Thyroid gland (tissue), 4 donors: ENCODE measurements around the gene CSTPP1.

Source experiments
- POLR2A ChIP-seq, 2 donors: fragments of 450-650 bp; IDR thresholded peaks; one replicate each; pipeline ENCODE4 v1.6.1; 2017; ENCODE audit warnings: antibody characterized with exemption in 2 of 2, mild to moderate bottlenecking in 2 of 2, moderate library complexity in 1 of 2
- TF ChIP-seq, protein P1 (sequence below), 6 experiments: fragments of 200-600 bp in 3 of 6; fragments of 450-650 bp in 3 of 6; sonication (generic) in 3 of 6; IDR thresholded peaks; one replicate each; pipeline ENCODE4 v1.5.1; 2016 to 2019; ENCODE audit warnings: antibody characterized with exemption in 6 of 6, mild to moderate bottlenecking in 2 of 6, inconsistent platforms in 1 of 6, moderate library complexity in 1 of 6

DNA sequence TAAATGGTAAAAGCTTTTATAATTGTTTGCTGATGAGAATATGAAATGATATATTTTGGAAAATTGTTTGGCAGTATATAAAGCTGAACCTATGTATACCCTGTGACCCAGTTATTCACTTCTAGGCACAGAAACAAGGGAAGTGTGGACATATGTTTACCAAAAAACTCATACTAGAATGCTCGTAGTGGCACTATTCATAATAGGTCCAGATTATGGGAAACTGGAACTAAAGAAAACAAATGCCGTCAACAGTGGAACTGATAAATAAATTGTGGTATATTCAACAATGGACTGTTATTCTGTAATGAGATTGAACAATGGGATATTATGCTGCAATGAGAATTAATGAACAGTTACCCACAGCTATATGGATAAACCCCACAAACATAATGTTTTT, 32.8 kb downstream of the CSTPP1 start:
- no peak for TF ChIP-seq POLR2A (IDR thresholded peaks at IDR 0.05)
- TF ChIP-seq, protein P1, sequence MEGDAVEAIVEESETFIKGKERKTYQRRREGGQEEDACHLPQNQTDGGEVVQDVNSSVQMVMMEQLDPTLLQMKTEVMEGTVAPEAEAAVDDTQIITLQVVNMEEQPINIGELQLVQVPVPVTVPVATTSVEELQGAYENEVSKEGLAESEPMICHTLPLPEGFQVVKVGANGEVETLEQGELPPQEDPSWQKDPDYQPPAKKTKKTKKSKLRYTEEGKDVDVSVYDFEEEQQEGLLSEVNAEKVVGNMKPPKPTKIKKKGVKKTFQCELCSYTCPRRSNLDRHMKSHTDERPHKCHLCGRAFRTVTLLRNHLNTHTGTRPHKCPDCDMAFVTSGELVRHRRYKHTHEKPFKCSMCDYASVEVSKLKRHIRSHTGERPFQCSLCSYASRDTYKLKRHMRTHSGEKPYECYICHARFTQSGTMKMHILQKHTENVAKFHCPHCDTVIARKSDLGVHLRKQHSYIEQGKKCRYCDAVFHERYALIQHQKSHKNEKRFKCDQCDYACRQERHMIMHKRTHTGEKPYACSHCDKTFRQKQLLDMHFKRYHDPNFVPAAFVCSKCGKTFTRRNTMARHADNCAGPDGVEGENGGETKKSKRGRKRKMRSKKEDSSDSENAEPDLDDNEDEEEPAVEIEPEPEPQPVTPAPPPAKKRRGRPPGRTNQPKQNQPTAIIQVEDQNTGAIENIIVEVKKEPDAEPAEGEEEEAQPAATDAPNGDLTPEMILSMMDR (IDR thresholded peaks at IDR 0.05) = no peak
